SU-DHL-6 (cell line): ENCODE measurements around the gene DOCK9.

ENCODE experiments used
- EZH2phosphoT487 ChIP-seq: fragments of 200-600 bp; sonication (generic), shearing (Covaris generic); conservative IDR thresholded peaks from 2 replicates; pipeline ENCODE4 v1.6.1; 2018; ENCODE audit warnings: mild to moderate bottlenecking, antibody characterized with exemption, low read length, moderate library complexity, mixed read lengths
- TF ChIP-seq, protein P1 (sequence below): fragments of 200-600 bp; sonication (generic); IDR thresholded peaks from one replicate; pipeline ENCODE4 v1.5.1; 2017; ENCODE audit warnings: antibody characterized with exemption, mild to moderate bottlenecking, low read length, moderate library complexity; ENCODE audit not compliant: insufficient read depth, poor library complexity, severe bottlenecking

DNA sequence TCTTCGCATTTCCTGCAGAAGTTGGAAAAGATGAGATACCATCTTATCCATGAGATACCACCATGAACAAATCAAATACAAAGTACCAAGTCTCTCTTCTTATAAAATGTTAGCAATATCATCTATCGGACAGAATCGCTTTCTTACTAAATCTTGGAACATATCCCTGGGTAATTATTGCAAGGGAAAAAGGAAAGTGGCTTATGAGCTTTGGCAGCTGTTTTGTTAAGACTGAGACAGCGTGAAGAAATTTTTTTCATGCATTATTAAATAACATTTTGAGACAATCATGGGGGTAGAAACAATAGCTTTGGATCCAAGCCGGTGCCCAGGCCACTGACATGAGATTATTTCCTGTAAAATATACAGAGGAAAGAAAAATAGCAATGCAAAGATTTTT lies 84.5 kb downstream of the DOCK9 start:
- TF ChIP-seq, protein P1, sequence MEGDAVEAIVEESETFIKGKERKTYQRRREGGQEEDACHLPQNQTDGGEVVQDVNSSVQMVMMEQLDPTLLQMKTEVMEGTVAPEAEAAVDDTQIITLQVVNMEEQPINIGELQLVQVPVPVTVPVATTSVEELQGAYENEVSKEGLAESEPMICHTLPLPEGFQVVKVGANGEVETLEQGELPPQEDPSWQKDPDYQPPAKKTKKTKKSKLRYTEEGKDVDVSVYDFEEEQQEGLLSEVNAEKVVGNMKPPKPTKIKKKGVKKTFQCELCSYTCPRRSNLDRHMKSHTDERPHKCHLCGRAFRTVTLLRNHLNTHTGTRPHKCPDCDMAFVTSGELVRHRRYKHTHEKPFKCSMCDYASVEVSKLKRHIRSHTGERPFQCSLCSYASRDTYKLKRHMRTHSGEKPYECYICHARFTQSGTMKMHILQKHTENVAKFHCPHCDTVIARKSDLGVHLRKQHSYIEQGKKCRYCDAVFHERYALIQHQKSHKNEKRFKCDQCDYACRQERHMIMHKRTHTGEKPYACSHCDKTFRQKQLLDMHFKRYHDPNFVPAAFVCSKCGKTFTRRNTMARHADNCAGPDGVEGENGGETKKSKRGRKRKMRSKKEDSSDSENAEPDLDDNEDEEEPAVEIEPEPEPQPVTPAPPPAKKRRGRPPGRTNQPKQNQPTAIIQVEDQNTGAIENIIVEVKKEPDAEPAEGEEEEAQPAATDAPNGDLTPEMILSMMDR, result no peak
- no peak for TF ChIP-seq EZH2phosphoT487
